Heart left ventricle (tissue), 16 donors: ENCODE measurements around the gene LUC7L. TPM values are rescaled to one million over a fixed set of nuclear protein-coding genes. Genes with fewer than 3 reads are reported as not detected.
"Not testable (repeated sequence)": the region's sequence is repeated elsewhere in the genome, so short reads cannot be mapped to it uniquely, and the experiment has no call there.

Source experiments
- ATAC-seq, 4 donors: fragments of 200-7000 bp; cut with Tn5 transposase; one replicate each; pipeline ENCODE4 v1.9.1; 2020 to 2022; ENCODE audit warnings: moderate library complexity in 4 of 4, mild to moderate bottlenecking in 3 of 4, moderate number of reproducible peaks in 1 of 4
- DNase-seq, 5 donors: peaks; one replicate each; pipeline ENCODE4 v3.0.0-alpha.2; 2020
- H3K27ac ChIP-seq, 12 donors: fragments of 200-600 bp; sonication (generic) in 4 of 12; one replicate each; pipeline versions ENCODE4 v1.5.0 to v1.8.0; 2016 to 2022; ENCODE audit warnings: mild to moderate bottlenecking in 2 of 12
- H3K27me3 ChIP-seq, 9 donors: fragments of 200-600 bp; sonication (generic) in 2 of 9; one replicate each; pipeline versions ENCODE4 v1.5.1 to v1.8.0; 2016 to 2022; ENCODE audit warnings: mild to moderate bottlenecking in 3 of 9
- H3K36me3 ChIP-seq, 9 donors: fragments of 200-600 bp; sonication (generic) in 2 of 9; one replicate each; pipeline versions ENCODE4 v1.5.0 to v1.8.0; 2018 to 2022; ENCODE audit warnings: mild to moderate bottlenecking in 2 of 9
- H3K4me1 ChIP-seq, 12 donors: fragments of 200-600 bp; sonication (generic) in 4 of 12; one replicate each; pipeline versions ENCODE4 v1.5.0 to v1.8.0; 2016 to 2022; ENCODE audit warnings: mild to moderate bottlenecking in 3 of 12
- H3K4me3 ChIP-seq, 12 donors: fragments of 200-600 bp; sonication (generic) in 4 of 12; one replicate each; pipeline versions ENCODE4 v1.5.0 to v1.8.0; 2017 to 2022; ENCODE audit warnings: mild to moderate bottlenecking in 9 of 12, moderate library complexity in 4 of 12
- H3K9me3 ChIP-seq, 12 donors: fragments of 200-600 bp; sonication (generic) in 4 of 12; one replicate each; pipeline versions ENCODE4 v1.5.0 to v1.8.0; 2016 to 2022; ENCODE audit warnings: mild to moderate bottlenecking in 1 of 12
- CTCF ChIP-seq, 12 donors: fragments of 200-600 bp; sonication (generic) in 4 of 12; IDR thresholded peaks; one replicate each; pipeline versions ENCODE4 v1.5.0 to v1.8.0; 2018 to 2022; ENCODE audit warnings: antibody characterized with exemption in 12 of 12, mild to moderate bottlenecking in 5 of 12
- POLR2A ChIP-seq, 2 donors: fragments of 450-650 bp; IDR thresholded peaks; one replicate each; pipeline ENCODE4 v1.6.1; 2017; ENCODE audit warnings: antibody characterized with exemption in 2 of 2, mild to moderate bottlenecking in 2 of 2, moderate library complexity in 2 of 2
- WGBS, 4 donors: extraction: QIAGEN DNeasy Blood & Tissue Kit in 2 of 4; methylation state at CpG; one replicate each; pipeline versions ENCODE4 v1.1.5 to v1.1.7; 2013 to 2018; 5-methylcytosine and 5-hydroxymethylcytosine counted together
- intact Hi-C, 10 donors: fragments of 100-400 bp; cut with DNase I; formaldehyde crosslinking; loops; one replicate each; pipeline versions ENCODE4 v1.11.1 to v1.14.2; 2022
- polyA plus RNA-seq, 2 donors: library from polyadenylated mRNA; stranded (reverse); fragments of 200-250 nt; gene quantifications; one replicate each; pipeline ENCODE4 v1.2.3, GENCODE V29; 2013
- total RNA-seq, 9 donors: library from RNA; depleted of rRNA in 2 of 9; stranded (reverse); fragments of >200 nt in 2 of 9; fragmentation: NEBNext Ultra II Directional in 3 of 9; extraction: Animal tissue kit (Norgen Biotek cat#: 25700) in 3 of 9; gene quantifications; one replicate each; pipeline versions ENCODE4 v1.1.0 to v1.2.4, GENCODE V29; 2016 to 2023
- donor health status: ischemic (EF 13 %, LVEDD 7.1; RV severe dilation, severe dysfunction).
- donor health status: healthy with polysubstance abuse.
- donor health status: DM: no; HTN: yes; CAD: no.
- donor health status: DM: no; HTN: no; CAD: no.
- donor health status: ischemic (EF 25% LVEDD 6.9; RV normal size, moderate dysfunction).
- donor health status: ischemic (EF 25% LVEDD 5.7; RV mildly dilated, moderate dysfunction).
- donor health status: healthy.
- donor health status: DM: yes; HTN: yes; CAD: no.
- donor health status: ischemic (EF 35%, LVEDD 5.7; RV mildly dilated, moderate dysfunction).
- donor health status: nonischemic (EF 11% LVEDD 7.7; RV severe dilation, severe dysfunction).
- donor health status: DM: yes; HTN: yes; CAD: no.
- donor health status: PGD.
- donor health status: ischemic (EF 29% LVEDD 5.4; RV normal size, mild dysfunction).
- donor health status: nonischemic (EF 23%, LVEDD 6.1; RV moderate dilation, normal function).

The LUC7L gene
- total and polyA plus RNA-seq, 11 donors = 12.5 to 47.5 (median 19.4) TPM

GRCh38 chr16:260326-260725 is 31.1 kb upstream of the LUC7L start:
- H3K36me3 ChIP-seq = peaks cover 0 to 92% (median 77%) of the 10 kb centered on the region in 9 donors
- no peak for ATAC-seq

GRCh38 chr16:259814-260253 is 30.6 kb upstream of the LUC7L start:
- Histone ChIP-seq H3K36me3 (peaks cover 0 to 92% (median 78%) of the 10 kb centered on the region in 9 donors), H3K9me3 (no peaks in the 10 kb centered on the region), H3K27ac (no peak overlapping the region), H3K27me3 (no peaks in the 10 kb centered on the region), H3K4me3 (no peak overlapping the region), H3K4me1 (no peaks in the 10 kb centered on the region)
- no peak for TF ChIP-seq CTCF (IDR thresholded peaks at IDR 0.05)
- no peak for TF ChIP-seq POLR2A (IDR thresholded peaks at IDR 0.05)
- DNase-seq = no peak
- 87 to 95% (median 95%) methylated on average over 8 to 13 of the region's 13 CpGs for WGBS, 4 donors
- intact Hi-C loops = no loop called here
- ATAC-seq = no peak

More at GRCh38 chr16:260326-260725, 31.1 kb upstream of the LUC7L start:
- H3K9me3 ChIP-seq = no peaks in the 10 kb centered on the region
- H3K27ac ChIP-seq = no peak overlapping the region
- DNase-seq = no peak
- H3K4me1 ChIP-seq = no peaks in the 10 kb centered on the region
- TF ChIP-seq CTCF (IDR thresholded peaks at IDR 0.05) (no peak), POLR2A (IDR thresholded peaks at IDR 0.05) (no peak)
- no peaks in the 10 kb centered on the region for H3K27me3 ChIP-seq
- 92 to 95% (median 94%) methylated on average over 17 to 19 of the region's 19 CpGs for WGBS, 4 donors
- intact Hi-C loops = no loop called here
- no peak overlapping the region for H3K4me3 ChIP-seq

GRCh38 chr16:259226-259625 is 30.0 kb upstream of the LUC7L start:
- no peak for TF ChIP-seq POLR2A (IDR thresholded peaks at IDR 0.05)
- no peak for TF ChIP-seq CTCF (IDR thresholded peaks at IDR 0.05)
- ATAC-seq = no peak
- peaks cover 0 to 93% (median 78%) of the 10 kb centered on the region in 9 donors for H3K36me3 ChIP-seq

GRCh38 chr16:258091-258490 is 28.8 kb upstream of the LUC7L start:
- ATAC-seq, DNase-seq, H3K4me3 ChIP-seq, H3K9me3 ChIP-seq, intact Hi-C loops, H3K27ac ChIP-seq, H3K27me3 ChIP-seq: not testable (repeated sequence)
- peaks cover 0 to 10% (median under 1%) of the 10 kb centered on the region in 12 donors for H3K4me1 ChIP-seq
- WGBS, 4 donors = 89 to 94% (median 92%) methylated on average over 10 to 13 of the region's 13 CpGs
- H3K36me3 ChIP-seq = peaks cover 0 to 89% (median 72%) of the 10 kb centered on the region in 9 donors

More at GRCh38 chr16:259226-259625, 30.0 kb upstream of the LUC7L start:
- Histone ChIP-seq H3K4me3 (no peak overlapping the region), H3K4me1 (no peaks in the 10 kb centered on the region), H3K27ac (no peak overlapping the region), H3K9me3 (no peaks in the 10 kb centered on the region), H3K27me3 (no peaks in the 10 kb centered on the region)
- 79 to 91% (median 87%) methylated on average over 10 of the region's 10 CpGs for WGBS, 4 donors
- DNase-seq = no peak
- intact Hi-C loops = no loop called here

GRCh38 chr16:255183-255582 is 25.9 kb upstream of the LUC7L start:
- Histone ChIP-seq H3K4me3 (no peak overlapping the region), H3K9me3 (no peaks in the 10 kb centered on the region), H3K4me1 (peaks cover 0 to 24% (median 4%) of the 10 kb centered on the region in 12 donors), H3K27me3 (no peaks in the 10 kb centered on the region), H3K36me3 (peaks cover 0 to 79% (median 54%) of the 10 kb centered on the region in 9 donors), H3K27ac (no peak overlapping the region)
- intact Hi-C loops = no loop called here
- TF ChIP-seq CTCF (IDR thresholded peaks at IDR 0.05) (no peak), POLR2A (IDR thresholded peaks at IDR 0.05) (no peak)
- WGBS, 4 donors = 95 to 96% (median 96%) methylated on average over 6 of the region's 6 CpGs
- DNase-seq = no peak
- ATAC-seq = no peak
